Measurements from ENCODE around the gene THSD4. TPM values are rescaled to one million over a fixed set of nuclear protein-coding genes. Genes with fewer than 3 reads are reported as not detected.

Gene THSD4
- total RNA-seq, 4 donors from 2014 or later: 23.0 to 68.5 (median 48.6) TPM

GRCh38 chr15:71782422-71783165 is 667.3 kb downstream of the THSD4 start:
- 84 to 89% methylated on average over 10 of the region's 10 CpGs for WGBS, 2 donors
- peaks cover 0 to 8% of the 10 kb centered on the region in 2 donors for H3K4me1 ChIP-seq
- intact Hi-C loops (cut with DNase I): no loop called here

GRCh38 chr15:71784719-71785118 is 669.4 kb downstream of the THSD4 start:
- no peak for TF ChIP-seq POLR2A (IDR thresholded peaks at IDR 0.05)
- TF ChIP-seq, protein P1, sequence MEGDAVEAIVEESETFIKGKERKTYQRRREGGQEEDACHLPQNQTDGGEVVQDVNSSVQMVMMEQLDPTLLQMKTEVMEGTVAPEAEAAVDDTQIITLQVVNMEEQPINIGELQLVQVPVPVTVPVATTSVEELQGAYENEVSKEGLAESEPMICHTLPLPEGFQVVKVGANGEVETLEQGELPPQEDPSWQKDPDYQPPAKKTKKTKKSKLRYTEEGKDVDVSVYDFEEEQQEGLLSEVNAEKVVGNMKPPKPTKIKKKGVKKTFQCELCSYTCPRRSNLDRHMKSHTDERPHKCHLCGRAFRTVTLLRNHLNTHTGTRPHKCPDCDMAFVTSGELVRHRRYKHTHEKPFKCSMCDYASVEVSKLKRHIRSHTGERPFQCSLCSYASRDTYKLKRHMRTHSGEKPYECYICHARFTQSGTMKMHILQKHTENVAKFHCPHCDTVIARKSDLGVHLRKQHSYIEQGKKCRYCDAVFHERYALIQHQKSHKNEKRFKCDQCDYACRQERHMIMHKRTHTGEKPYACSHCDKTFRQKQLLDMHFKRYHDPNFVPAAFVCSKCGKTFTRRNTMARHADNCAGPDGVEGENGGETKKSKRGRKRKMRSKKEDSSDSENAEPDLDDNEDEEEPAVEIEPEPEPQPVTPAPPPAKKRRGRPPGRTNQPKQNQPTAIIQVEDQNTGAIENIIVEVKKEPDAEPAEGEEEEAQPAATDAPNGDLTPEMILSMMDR (IDR thresholded peaks at IDR 0.05): no peak
- Histone ChIP-seq H3K36me3 (no peaks in the 10 kb centered on the region), H3K4me1 (no peaks in the 10 kb centered on the region), H3K27ac (no peak overlapping the region), H3K4me3 (replicated peaks in 1 of 3) (no peak overlapping the region), H3K9me3 (no peaks in the 10 kb centered on the region), H3K27me3 (no peaks in the 10 kb centered on the region)
- intact Hi-C loops (cut with DNase I): no loop called here
- WGBS, 2 donors: 71 to 73% methylated on average over 4 to 6 of the region's 6 CpGs
- DNase-seq: no peak

More at GRCh38 chr15:71782422-71783165, 667.3 kb downstream of the THSD4 start:
- Histone ChIP-seq H3K27ac (no peak overlapping the region), H3K9me3 (no peaks in the 10 kb centered on the region), H3K36me3 (no peaks in the 10 kb centered on the region), H3K27me3 (no peaks in the 10 kb centered on the region), H3K4me3 (replicated peaks in 1 of 3) (no peak overlapping the region)
- no peak for DNase-seq
- TF ChIP-seq, protein P1 (IDR thresholded peaks at IDR 0.05): no peak
- TF ChIP-seq POLR2A (IDR thresholded peaks at IDR 0.05): no peak

DNA sequence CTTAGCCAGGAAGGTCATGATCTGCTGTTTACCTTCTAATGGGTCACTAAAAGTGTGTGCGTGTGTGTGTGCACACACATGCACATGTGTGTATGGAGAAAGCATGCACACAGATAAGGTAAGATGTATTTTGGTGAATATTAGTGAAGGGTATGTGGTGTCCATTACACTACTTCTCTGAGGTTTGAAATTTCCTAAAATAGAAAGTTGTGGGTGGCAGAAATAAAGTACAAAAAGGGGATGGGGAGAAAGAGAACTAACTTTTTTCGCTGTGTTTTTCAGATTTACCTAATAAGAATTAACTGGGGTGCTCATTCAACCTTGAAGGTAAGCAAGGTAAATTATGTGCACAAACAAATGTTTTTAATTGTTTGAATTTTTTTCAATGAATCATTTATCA is 670.7 kb downstream of the THSD4 start:
- WGBS, 2 donors: 91 to 94% methylated on average over 2 of the region's 2 CpGs
- no peaks in the 10 kb centered on the region for H3K36me3 ChIP-seq
- TF ChIP-seq, protein P1 (IDR thresholded peaks at IDR 0.05): no peak
- no peaks in the 10 kb centered on the region for H3K9me3 ChIP-seq
- intact Hi-C loops (cut with DNase I): no loop called here
- H3K4me1 ChIP-seq: no peaks in the 10 kb centered on the region
- no peak overlapping the region for H3K4me3 ChIP-seq (replicated peaks in 1 of 3)
- H3K27me3 ChIP-seq: no peaks in the 10 kb centered on the region
- DNase-seq: no peak
- no peak overlapping the region for H3K27ac ChIP-seq

GRCh38 chr15:71786673-71787072 is 671.4 kb downstream of the THSD4 start:
- TF ChIP-seq, protein P1 (IDR thresholded peaks at IDR 0.05): no peak
- no peak overlapping the region for H3K27ac ChIP-seq
- no peaks in the 10 kb centered on the region for H3K4me1 ChIP-seq
- no peaks in the 10 kb centered on the region for H3K27me3 ChIP-seq
- H3K9me3 ChIP-seq: no peaks in the 10 kb centered on the region
- intact Hi-C loops (cut with DNase I): no loop called here
- DNase-seq: no peak
- 87 to 90% methylated on average over 7 of the region's 7 CpGs for WGBS, 2 donors
- H3K4me3 ChIP-seq (replicated peaks in 1 of 3): no peak overlapping the region
- no peaks in the 10 kb centered on the region for H3K36me3 ChIP-seq

DNA sequence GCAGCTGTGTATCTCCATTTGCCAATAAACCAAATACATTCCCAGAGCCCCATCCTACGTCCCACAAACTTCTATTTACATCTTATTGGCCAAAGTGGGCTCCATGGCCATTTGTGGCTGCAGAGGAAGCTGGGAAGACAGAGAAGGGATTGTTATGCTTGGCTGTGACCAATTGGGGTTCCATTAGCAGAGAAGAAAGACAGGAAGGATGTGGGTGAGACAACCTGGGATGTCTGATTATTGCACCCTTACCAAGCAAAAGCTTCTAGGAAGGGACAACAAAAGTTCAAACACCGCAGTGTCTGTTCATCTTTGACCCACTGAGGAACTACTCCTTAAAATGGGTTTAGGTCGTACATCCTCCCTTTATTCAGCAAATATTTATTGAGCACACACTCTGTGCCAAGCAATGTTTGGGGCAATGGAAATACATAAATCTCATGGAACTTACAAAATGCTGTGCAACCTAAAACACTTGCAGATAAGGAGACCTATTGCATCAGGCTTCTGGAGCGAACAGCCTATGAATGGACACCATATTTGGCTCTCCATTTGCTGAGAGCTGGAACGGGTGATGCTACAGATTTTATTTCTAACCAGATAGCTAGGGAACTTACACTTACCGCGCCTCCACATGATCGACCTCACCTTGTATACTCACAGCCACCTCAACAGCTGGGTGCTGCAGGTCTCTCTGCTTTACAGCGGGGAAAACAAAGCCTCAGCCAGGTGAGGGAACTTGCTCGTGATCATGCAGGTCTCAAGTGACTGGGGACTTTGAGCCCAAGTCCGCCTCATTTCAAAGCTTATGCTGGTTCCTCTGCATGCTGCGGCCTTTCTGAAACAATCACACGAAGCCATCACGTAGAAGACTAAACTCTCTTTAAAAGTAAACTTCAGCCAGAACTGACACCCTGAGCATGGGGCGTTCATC is 673.6 kb downstream of the THSD4 start:
- no peaks in the 10 kb centered on the region for H3K4me1 ChIP-seq
- no peaks in the 10 kb centered on the region for H3K27me3 ChIP-seq
- DNase-seq: no peak
- H3K9me3 ChIP-seq: no peaks in the 10 kb centered on the region
- 89 to 91% methylated on average over 15 of the region's 15 CpGs for WGBS, 2 donors
- TF ChIP-seq, protein P1 (IDR thresholded peaks at IDR 0.05): no peak
- no peak for TF ChIP-seq POLR2A (IDR thresholded peaks at IDR 0.05)
- no peaks in the 10 kb centered on the region for H3K36me3 ChIP-seq
- no peak overlapping the region for H3K27ac ChIP-seq
- no peak overlapping the region for H3K4me3 ChIP-seq (replicated peaks in 1 of 3)
- intact Hi-C loops (cut with DNase I): no loop called here

All from thyroid gland (tissue), 4 donors.